Natural killer cell (primary cell): ENCODE results near the gene CCDC154. TPM values are rescaled to one million over a fixed set of nuclear protein-coding genes. Genes with fewer than 3 reads are reported as not detected.
"Not testable (repeated sequence)": the region's sequence is repeated elsewhere in the genome, so short reads cannot be mapped to it uniquely, and the experiment has no call there.

Experiments
- ATAC-seq, 3 donors: fragments of 150-1000 bp in 2 of 3; fragments of 200-7000 bp in 1 of 3; cut with Tn5 transposase; 1 replicate in 1 of 3; 2 replicates in 2 of 3; pipeline ENCODE4 v1.10.0; 2021; ENCODE audit warnings: mild to moderate bottlenecking in 2 of 3, moderate library complexity in 2 of 3
- DNase-seq, 2 donors: peaks; one replicate each; pipeline versions ENCODE4 v3.0.0 to v3.0.0-alpha.2; 2013 to 2021; ENCODE audit warnings: mixed read lengths in 1 of 2
- H3K27ac ChIP-seq: one replicate; pipeline ENCODE4 v1.5.1; 2013; ENCODE audit warnings: mild to moderate bottlenecking, low read length
- H3K27me3 ChIP-seq: one replicate; pipeline ENCODE4 v1.6.1; 2013; ENCODE audit warnings: low read length; ENCODE audit not compliant: control insufficient read depth, insufficient read depth
- H3K36me3 ChIP-seq: one replicate; pipeline ENCODE4 v1.6.1; 2013; ENCODE audit warnings: low read length; ENCODE audit not compliant: control insufficient read depth, insufficient read depth
- H3K4me1 ChIP-seq: one replicate; pipeline ENCODE4 v1.6.1; 2013; ENCODE audit warnings: low read length; ENCODE audit not compliant: control insufficient read depth, insufficient read depth
- H3K4me3 ChIP-seq: one replicate; pipeline ENCODE4 v1.5.1; 2013; ENCODE audit warnings: low read length
- H3K9me3 ChIP-seq: one replicate; pipeline ENCODE4 v1.6.1; 2013; ENCODE audit warnings: low read length; ENCODE audit not compliant: control insufficient read depth, insufficient read depth
- H3K27ac Mint-ChIP-seq, 2 donors: one replicate each; pipeline ENCODE4 v1.8.0; 2022; ENCODE audit warnings: mild to moderate bottlenecking in 2 of 2, mixed read lengths in 2 of 2, moderate library complexity in 1 of 2
- H3K27me3 Mint-ChIP-seq, 2 donors: one replicate each; pipeline ENCODE4 v1.8.0; 2022; ENCODE audit warnings: low read depth in 2 of 2, mixed read lengths in 2 of 2
- H3K36me3 Mint-ChIP-seq: one replicate; pipeline ENCODE4 v1.8.0; 2022; ENCODE audit warnings: mixed read lengths
- H3K4me1 Mint-ChIP-seq, 2 donors: one replicate each; pipeline ENCODE4 v1.8.0; 2022; ENCODE audit warnings: mixed read lengths in 2 of 2
- H3K4me3 Mint-ChIP-seq: one replicate; pipeline ENCODE4 v1.8.0; 2022; ENCODE audit warnings: mild to moderate bottlenecking, moderate library complexity, mixed read lengths
- H3K9me3 Mint-ChIP-seq, 2 donors: one replicate each; pipeline ENCODE4 v1.8.0; 2022; ENCODE audit warnings: mixed read lengths in 2 of 2
- WGBS: methylation state at CpG from one replicate; pipeline ENCODE4 v1.1.7; 2013; ENCODE audit warnings: missing lambda C conversion rate; ENCODE audit not compliant: insufficient coverage; 5-methylcytosine and 5-hydroxymethylcytosine counted together
- intact Hi-C: fragments of 100-400 bp; cut with micrococcal nuclease; formaldehyde crosslinking; loops from one replicate; pipeline ENCODE4 v1.14.2; 2022
- total RNA-seq, 4 donors: library from RNA; stranded (reverse); fragments of 120-200 nt in 1 of 4; gene quantifications; one replicate each; pipeline versions ENCODE4 v1.2.3 to v1.2.4, GENCODE V29; 2013 to 2022
- TF ChIP-seq, protein P1 (sequence below): fragments of 200-600 bp; IDR thresholded peaks from one replicate; pipeline ENCODE4 v1.8.0; 2022; ENCODE audit warnings: antibody characterized with exemption

The CCDC154 gene
- total RNA-seq, 3 donors from 2014 or later (not counting 1 experiment from before 2014, with no cell fraction given): 0.88 to 1.8 (median 1.6) TPM

DNA sequence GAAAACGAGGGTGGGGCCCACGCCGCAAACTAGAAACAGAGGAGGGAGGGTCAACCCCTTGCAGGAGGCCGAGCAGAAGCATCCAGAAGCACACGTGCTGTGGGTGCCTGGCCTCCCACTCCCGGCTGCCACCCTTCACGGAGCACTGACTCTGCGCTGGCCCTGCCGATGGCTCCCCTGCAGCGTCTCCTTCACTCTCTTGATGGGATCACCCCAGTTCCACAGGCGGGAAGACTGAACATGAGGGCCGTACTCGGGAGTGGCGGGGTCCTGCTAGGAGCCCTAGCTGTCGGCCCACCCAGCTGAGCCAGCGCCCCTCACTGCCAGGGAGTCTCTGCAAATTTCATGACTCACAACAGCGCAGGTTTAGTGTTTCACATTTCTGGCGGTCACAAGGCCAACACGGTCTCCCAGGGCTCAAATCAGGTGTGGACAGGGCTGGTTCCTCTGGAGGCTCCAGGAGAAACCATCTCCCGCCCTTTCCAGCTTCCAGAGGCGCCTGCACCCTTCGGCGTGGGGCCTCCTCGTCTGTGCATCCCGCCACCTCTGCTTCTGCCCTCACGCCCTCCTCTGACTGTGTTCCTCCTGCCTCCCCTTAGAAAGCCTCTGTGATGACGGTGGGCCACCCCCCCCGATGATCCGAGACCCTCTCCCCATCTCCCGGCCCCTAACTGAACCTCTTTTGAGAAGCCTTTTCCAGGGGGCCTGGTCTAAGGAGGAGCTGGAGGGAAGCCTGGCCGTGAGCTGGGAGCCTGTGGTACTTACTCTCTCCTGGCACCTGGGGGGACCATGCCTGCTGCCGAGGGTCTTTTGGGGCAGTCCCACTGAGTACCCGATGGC, 42.4 kb upstream of the CCDC154 start:
- TF ChIP-seq, protein P1, sequence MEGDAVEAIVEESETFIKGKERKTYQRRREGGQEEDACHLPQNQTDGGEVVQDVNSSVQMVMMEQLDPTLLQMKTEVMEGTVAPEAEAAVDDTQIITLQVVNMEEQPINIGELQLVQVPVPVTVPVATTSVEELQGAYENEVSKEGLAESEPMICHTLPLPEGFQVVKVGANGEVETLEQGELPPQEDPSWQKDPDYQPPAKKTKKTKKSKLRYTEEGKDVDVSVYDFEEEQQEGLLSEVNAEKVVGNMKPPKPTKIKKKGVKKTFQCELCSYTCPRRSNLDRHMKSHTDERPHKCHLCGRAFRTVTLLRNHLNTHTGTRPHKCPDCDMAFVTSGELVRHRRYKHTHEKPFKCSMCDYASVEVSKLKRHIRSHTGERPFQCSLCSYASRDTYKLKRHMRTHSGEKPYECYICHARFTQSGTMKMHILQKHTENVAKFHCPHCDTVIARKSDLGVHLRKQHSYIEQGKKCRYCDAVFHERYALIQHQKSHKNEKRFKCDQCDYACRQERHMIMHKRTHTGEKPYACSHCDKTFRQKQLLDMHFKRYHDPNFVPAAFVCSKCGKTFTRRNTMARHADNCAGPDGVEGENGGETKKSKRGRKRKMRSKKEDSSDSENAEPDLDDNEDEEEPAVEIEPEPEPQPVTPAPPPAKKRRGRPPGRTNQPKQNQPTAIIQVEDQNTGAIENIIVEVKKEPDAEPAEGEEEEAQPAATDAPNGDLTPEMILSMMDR: no peak
- H3K27ac Mint-ChIP-seq: no peak overlapping the region

DNA sequence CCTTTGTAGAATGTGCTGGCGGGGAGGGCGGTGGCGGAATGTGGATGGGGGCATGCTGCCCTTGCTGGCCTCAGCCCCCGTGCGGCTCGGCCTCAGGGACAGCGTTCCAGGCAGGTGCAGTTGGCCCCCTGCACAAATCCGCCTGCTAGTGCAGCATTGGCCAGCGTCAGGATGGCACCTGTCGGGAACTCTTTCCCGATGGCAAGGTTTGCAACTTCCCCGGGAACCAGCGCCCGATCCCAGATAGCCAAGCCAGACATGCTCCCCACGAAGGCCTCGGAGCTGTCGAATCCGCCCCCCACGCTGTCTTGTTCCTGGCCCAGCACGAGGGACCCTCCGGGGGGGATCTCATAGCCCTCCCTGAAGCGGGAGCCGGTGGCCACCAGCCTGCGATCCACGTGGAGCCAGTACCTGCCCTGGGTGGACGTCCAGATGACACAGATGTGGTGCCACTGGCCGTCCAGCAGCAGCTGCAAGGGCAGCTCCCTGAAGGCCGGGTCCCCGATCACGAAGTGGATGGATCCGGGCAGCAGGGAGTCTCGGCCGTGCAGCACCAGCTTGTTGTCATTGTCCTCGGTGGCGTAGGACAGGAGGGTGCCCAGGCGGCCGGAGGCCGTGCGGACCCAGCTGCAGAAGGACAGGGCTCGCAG, 41.6 kb upstream of the CCDC154 start:
- TF ChIP-seq, protein P1: no peak
- DNase-seq: no peak
- no peaks in the 10 kb centered on the region for H3K36me3 ChIP-seq
- Mint-ChIP-seq H3K27ac (no peak overlapping the region), H3K27me3 (peaks cover 0 to 2% of the 10 kb centered on the region in 2 donors), H3K4me3 (no peak overlapping the region), H3K9me3 (no peaks in the 10 kb centered on the region), H3K36me3 (no peaks in the 10 kb centered on the region), H3K4me1 (no peaks in the 10 kb centered on the region)
- intact Hi-C loops: no loop called here
- 94% methylated on average over 40 of the region's 40 CpGs for WGBS
- no peak for ATAC-seq
- H3K27ac ChIP-seq: no peak overlapping the region
- no peak overlapping the region for H3K4me3 ChIP-seq
- H3K9me3 ChIP-seq: no peaks in the 10 kb centered on the region
- no peaks in the 10 kb centered on the region for H3K27me3 ChIP-seq
- H3K4me1 ChIP-seq: peaks cover 4% of the 10 kb centered on the region

More for the DNA sequence above, 42.4 kb upstream of the CCDC154 start:
- DNase-seq: no peak
- Histone ChIP-seq H3K27ac (no peak overlapping the region), H3K27me3 (no peaks in the 10 kb centered on the region), H3K4me1 (no peaks in the 10 kb centered on the region), H3K36me3 (no peaks in the 10 kb centered on the region), H3K4me3 (no peak overlapping the region), H3K9me3 (no peaks in the 10 kb centered on the region)
- Mint-ChIP-seq H3K4me3 (no peak overlapping the region), H3K4me1 (no peaks in the 10 kb centered on the region), H3K36me3 (no peaks in the 10 kb centered on the region), H3K9me3 (no peaks in the 10 kb centered on the region), H3K27me3 (peaks cover 0 to 2% of the 10 kb centered on the region in 2 donors)
- 89% methylated on average over 33 of the region's 33 CpGs for WGBS
- intact Hi-C loops: no loop called here
- ATAC-seq: no peak

DNA sequence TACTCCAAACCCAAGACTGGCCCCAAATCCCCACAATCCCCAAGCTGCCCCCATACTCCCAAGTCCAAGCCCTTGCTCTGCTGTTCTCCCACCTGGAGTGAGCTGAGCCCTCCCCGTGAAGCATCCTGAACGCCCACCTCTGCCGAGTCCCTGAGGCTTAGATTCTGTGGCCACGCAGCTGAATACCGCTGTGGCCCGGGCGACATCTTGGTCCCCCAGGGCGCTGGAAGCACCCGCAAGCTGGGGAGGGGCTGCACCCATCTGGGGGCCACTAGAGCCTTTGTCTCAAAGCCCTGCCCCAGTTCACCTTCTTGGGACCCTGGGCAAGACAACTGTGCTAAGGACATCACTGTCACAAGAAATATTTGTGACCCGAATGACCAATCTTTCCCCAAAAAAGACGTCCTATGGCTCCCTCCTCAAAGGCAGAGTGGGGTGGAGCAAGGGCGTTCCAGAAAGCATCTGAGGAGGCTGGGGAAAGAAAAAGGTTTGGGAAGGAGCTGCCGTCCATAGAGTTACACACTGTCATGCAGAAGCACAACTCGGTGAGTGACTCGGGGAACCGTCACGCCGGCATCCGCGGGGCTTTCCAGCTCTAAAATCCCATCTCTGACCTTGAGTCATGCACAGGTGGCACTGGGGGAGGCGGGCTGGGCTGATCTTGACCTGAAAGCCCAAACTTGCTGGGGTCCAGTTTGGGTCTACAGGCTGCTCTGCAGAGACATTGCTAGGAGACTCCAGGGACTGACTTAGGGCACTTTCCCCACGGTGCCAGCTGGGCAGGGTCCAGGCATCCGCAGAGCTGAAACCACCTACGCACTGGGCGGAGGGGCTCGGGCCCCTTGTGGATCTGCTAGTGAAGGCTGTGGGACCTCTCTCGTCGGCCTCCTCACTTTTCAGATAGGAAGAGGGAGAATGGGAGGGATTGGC, 37.8 kb upstream of the CCDC154 start:
- Mint-ChIP-seq H3K4me1 (no peaks in the 10 kb centered on the region), H3K27ac (no peak overlapping the region), H3K9me3 (no peaks in the 10 kb centered on the region), H3K36me3 (no peaks in the 10 kb centered on the region), H3K4me3 (no peak overlapping the region), H3K27me3 (no peaks in the 10 kb centered on the region)
- no peak overlapping the region for H3K27ac ChIP-seq
- DNase-seq: no peak
- H3K9me3 ChIP-seq: no peaks in the 10 kb centered on the region
- H3K27me3 ChIP-seq: no peaks in the 10 kb centered on the region
- 93% methylated on average over 28 of the region's 28 CpGs for WGBS
- no peaks in the 10 kb centered on the region for H3K36me3 ChIP-seq
- H3K4me1 ChIP-seq: peaks cover 8% of the 10 kb centered on the region
- H3K4me3 ChIP-seq: no peak overlapping the region
- no peak for ATAC-seq
- intact Hi-C loops: no loop called here
- TF ChIP-seq, protein P1: no peak

DNA sequence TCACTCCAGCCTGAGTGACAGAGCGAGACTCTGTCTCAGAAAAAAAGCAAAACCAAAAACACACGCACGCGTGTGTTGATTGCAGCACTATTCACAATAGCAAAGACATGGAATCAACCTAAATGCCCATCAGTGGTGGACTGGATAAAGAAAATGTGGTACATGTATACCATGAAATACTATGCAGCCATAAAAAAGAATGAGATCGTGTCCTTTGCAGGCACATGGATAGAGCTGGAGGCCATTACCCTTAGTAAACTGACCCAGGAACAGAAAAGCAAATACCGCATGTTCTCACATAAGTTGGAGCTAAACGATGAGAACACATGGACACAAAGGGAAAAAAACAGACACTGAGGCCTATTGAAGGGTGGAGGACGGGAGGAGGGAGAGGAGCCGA, 34.6 kb upstream of the CCDC154 start:
- H3K27me3 Mint-ChIP-seq, H3K27ac ChIP-seq, intact Hi-C loops, H3K4me3 ChIP-seq, H3K36me3 Mint-ChIP-seq, H3K4me3 Mint-ChIP-seq, H3K9me3 Mint-ChIP-seq, H3K9me3 ChIP-seq, H3K27ac Mint-ChIP-seq, ATAC-seq, H3K27me3 ChIP-seq, H3K36me3 ChIP-seq, DNase-seq: not testable (repeated sequence)
- peaks cover 22% of the 10 kb centered on the region for H3K4me1 ChIP-seq
- H3K4me1 Mint-ChIP-seq: peaks cover 0 to 10% of the 10 kb centered on the region in 2 donors
- 97% methylated on average over 9 of the region's 9 CpGs for WGBS
